NCI-H2171 treated with DMSO at 0.1 percent for 48 hours (cell line): Measurements from ENCODE around the gene JADE1.
A peak's percentile ranks its signal among the peaks of the same experiment; 100 is the strongest.

Experiments
- DNase-seq: peaks from one replicate; lab custom pipeline; 2025; lab: John Stamatoyannopoulos, UW

Gene JADE1

DNA sequence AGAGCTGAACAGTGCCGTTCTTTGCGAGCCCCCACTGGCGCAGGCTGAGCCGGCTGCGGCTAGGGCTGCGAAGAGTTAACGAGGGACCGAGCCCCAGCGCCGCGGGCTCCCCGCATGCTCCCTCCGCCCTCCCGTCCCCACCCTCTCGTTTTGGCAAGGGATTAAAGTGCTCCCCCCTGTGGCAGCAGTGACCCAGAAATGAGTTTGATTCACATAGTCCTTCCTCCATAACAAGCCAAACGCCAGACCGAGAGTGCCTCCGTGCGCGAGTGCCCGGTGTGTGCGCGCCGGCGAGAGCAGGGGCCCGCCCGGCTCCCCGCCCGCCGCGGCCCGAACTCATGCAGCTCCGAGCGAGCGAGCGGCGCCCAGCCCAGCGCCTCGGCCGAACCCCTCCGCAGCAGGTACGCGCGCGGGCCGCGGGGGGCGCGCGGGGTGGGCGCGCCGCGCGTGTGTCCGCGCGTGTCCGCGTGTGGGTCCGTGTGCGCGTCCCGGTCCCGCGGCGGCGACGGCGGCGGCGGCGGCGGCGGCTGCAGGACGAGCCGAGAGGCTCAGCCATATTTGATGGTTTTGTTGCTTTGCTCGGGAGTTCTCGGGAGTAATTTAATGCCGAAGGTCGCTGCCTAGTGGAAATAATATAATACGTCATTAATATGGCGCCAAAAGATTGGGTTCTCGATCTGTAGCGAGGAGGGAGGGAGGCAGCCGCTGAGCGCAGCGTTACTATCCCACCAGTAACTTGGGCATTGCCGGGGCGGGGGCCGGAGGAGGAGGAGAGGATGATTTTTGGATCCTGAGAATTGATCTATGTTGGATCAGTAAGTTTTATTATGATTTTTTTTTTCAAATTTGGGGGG is at the start of gene JADE1:
Gene JADE1, plus strand, starts transcription at position 224 of the 854 bp plus-strand sequence. CDS start 22,059 bp downstream, outside the sequence.
- peak; percentile 81 for DNase-seq

DNA sequence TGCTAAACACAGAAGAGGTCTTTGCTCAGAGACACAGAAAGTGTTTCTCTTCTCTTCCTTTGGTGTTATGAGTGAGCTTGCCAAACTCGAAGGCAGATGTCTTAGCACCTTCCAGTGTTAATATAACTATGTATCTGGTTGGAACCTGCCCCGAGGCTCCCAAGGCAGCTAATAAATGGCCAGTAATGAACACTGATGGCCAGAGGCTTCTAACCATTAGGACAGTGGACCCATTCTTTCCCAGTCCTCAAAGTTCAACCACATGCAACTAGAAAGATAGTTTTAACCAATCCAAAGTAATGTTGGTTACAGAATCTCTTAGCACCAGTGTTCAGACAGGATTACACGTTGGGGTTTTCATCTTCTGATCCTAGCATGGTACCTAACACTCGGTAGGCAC is 42.7 kb upstream of the JADE1 start:
- DNase-seq: no peak

DNA sequence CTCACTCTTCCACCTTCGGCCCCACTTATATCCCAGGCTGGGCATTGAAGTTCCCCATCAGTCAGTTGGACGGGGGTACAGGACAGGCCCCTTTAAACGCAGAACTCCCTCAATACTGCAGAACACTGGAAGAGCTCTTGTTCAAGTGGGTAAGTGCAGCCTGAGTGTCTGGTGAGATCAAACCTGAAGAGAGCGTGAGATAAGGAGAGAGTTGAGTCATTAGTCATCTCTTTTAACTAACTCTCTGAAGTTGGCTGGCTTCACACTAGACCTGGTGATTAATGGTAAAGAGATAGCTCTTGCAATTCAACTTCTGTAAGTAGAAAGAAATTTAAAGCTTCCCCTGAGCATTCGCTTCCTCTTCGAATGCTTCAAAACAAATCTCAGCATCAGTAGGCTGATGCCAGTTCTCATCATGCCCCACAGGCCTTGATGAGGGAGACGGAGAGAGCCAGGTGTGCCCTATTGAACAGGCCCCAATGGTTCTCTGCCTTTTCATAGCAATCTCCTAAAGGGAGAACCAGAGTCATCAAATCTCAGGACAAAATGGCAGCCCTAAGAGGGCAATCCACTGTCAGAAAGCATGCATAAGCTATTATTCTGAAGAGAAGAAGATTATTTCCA is 41.0 kb upstream of the JADE1 start:
- DNase-seq: no peak

DNA sequence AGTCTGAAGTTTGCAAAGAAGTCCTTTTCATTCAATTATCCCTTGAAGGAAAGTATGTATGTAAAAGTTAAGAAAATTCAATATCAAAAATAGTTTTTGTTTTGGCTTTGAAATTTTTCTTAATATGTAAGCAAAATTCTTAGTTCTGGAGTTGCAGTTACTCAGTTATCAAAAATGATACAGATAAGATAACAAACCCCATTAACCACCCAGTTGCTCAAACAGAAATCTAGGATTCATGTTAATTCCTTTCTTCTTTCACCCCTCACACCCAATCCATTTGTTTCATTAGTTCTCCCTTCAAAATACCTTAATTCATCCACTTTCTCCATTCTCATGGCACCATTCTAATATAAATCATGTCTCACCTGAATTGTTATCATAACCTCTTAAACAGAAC is 40.5 kb upstream of the JADE1 start:
- no peak for DNase-seq

DNA sequence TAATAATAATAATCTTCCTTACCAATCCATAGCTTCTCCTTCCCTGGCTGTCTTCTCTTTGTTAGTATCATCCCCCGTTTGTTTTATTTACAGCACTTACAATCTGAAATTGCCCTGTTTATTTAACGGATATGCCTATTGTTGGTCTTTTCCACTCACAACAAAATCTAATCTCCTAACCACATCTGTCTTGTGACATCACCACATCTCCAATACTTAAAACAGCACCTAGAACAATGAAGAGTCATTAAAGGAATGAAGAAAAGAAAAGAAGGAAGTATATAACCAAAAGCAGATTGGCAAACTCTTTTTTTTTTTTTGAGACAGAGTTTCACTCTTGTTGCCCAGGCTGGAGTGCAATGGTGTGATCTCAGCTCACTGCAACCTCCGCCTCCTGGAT is 38.7 kb upstream of the JADE1 start:
- no peak for DNase-seq

DNA sequence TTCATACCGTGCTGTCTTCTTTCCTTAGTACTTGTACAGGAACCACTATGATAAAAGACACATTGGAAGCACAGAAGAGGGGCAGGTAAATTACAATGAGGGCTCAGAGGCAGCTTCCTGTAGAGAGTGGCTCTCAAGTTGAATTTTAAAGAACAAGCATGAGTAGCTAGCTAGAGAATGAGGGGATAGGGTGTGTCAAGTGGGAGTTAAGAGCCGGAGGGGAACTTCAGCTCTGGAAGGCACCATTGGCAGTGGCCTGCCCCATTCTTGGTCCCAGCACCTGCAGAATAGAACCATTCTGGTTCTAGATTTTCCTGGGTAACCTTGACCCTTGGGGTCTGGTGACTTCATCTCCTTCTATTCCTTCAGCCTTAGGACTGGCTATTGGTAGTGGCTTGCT is 34.0 kb upstream of the JADE1 start:
- no peak for DNase-seq

DNA sequence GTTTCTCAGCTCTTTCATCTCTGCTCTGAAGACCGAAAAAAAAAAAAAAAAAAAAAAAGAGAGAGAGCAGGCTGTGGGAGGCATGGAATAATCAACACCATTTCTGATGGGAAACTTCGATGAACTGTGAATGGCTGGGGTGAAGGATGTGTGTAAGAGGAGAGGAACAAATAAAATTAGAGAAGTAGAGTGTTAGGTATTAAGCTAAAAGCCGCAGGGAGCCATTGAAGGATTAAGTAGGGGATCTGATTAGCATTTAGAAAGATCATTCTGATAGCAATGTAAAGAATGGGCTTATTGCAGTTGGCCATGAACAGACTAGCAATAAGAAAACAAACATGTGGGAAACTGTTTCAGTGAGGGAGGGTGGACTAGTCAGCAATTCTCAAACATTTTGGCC is 33.6 kb upstream of the JADE1 start:
- DNase-seq: no peak

DNA sequence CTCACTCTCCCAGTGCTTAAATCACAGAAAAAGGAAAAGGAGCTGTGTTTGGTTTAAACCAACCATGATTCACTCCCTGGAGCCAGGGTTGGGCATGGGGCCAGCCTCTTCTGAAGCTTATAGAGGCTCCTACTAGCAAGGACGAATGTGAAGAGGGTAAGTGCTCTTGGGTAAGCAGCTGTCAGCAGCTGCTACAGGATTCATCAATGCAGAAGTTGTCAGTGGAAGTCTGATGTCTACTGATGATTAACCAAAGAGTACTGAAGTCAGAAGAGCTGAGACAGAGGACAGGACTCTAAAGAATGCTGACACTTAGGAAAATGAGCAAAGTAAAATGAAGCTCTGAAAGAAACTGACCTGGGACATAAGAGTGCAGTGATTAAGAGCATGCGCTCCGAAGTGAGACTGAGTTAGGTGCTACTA is 32.7 kb upstream of the JADE1 start:
- peak; percentile 15 for DNase-seq

DNA sequence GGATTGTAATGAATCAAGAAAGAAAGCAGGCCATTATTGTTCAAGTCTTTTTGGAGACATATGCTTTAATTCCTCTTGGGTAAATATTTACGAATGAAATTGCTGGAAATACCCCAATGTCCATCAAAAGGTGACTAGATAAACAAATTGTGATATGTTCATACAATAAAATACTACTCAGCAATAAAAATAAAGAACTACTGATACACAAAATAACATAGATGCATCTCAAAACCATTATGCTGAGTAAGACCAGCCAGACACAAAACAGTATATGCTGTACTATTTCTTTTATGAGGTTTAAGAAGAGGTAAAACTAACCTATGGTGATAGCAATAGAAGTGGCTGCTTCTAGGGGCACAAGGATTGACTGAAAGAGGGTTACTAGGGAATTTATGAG is 28.8 kb upstream of the JADE1 start:
- DNase-seq: no peak

DNA sequence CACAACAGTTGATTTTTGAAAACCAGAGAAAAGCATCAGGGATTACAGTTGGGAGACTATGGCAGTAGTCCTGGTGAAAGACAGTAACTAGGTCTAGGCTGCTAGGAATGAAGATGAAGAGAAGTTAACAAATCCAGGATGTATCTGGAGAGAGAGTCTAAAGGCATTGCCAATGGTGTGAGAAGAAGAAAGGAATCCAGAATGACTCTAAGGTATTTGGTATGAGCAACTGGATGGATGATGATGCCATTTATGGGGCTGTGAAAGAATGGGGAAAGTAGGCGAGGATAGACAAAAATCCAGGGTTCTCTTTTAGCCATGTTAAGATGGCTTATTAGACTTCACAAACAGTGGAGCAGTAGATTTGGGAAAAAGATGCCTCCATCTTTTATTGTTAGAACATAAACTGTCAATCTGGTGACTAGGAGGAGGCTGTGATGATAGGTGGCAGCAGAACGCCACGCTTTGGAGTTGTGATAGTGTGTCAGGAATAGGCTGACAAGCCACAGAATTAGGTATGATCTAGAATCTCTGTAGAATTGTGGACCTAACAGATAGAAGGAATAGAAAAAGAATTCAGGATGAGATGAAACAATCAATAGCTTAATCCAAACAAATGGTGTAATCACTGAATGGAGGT is 27.3 kb upstream of the JADE1 start:
- no peak for DNase-seq

DNA sequence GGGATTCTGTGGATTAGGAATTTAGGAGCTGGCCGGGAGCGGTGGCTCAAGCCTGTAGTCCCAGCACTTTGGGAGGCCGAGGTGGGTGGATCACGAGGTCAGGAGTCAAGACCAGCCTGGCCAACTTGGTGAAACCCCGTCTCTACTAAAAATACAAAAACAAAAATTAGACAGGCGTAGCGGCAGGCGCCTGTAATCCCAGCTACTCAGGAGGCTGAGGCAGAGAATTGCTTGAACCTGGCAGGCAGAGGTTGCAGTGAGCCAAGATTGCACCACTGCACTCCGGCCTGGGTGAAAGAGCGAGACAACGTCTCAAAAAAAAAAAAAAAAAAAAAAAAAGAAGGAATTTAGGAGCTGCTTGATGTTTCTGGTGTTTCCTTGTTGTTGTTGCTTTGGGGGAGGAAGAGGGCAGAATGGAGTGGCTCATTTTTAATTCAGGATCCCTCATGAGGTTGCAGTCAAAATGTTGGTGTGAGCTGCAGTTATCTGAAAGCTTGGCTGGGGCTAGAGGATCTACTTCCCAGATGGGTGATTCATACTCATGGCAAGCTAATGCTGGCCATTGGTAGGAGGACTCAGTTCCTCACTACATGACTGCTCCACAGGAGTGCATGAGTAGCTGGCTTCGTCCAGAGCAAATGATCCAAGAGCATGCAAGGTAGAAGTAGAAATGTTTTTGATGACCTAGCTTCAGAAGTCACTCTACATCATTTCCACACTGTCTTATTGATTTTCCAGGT is 26.5 kb upstream of the JADE1 start:
- no peak for DNase-seq

DNA sequence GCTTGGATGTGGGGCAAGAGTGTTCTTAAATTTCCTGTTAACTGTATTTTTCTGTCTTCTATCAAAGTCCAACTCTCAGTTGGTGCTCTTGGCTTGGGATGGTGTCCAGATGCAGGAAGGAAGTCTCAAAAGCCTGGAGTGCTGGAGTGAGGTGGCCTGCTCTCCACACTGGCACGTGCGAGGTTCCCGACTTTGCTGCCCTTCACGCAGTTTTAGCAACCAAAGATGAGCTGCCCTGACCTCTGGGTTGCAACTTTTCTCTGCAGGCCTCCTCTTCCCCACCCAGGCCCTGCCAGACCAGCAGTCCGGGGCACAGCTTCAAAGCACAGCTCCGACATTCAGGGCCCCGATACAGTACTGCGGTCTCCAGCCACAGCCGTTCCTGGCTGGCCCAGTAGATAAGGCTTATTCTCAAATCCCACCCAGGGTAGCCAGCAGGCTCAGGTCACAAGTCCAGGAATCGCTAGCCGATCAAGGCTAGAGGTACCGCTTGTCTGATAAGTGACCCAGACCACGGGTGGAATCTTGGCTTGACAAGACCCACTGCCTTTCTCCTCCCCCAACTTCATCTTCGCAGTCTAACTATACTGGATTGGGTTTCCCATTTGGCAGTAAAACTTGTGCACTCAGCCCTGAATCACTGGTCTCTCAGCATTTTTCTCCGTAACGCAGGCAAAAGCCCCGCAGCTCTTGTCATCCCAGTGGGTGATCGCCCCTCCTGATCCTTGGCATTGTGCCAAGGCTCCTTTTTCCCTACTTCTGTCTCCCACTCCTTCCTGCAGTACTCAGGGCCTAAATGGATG is 21.8 kb upstream of the JADE1 start:
- peak; percentile 2 for DNase-seq

DNA sequence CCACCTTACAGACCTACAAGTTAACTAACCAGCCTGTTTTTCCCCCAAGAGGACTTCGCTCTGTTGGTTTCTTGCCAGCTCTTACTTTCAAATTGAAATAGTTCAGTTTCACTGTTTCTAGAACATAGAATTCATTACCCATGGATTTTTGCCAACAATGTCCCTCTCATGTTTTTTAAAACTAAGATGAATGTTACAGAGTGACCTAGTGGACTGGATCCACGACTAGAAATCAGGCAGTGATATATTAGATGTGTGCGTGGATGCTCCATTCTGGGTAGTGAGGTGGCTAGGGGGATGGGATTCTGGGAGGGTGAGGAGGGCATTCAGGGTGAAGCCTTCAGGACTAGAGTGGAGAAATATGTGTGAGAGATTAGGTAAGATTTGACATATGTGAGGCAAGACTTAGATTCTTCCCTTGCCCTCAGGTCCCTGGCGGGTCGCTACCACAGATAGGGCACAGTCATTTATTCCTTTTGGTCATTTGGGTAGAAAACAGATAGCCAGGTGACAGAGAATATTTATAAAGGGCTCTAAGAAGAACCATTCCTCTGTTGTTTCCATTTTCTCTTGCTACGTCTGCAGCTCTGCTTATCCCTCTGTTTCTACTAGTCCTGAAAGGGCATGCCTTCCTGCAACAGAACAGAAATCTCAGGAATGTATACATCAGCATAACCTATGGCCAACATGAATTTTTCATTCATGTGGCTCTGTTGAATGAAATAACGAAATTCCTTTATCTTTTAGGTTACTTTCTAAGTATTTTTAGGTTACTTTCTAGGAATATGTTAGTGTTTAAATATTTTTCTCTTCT is 15.4 kb upstream of the JADE1 start:
- DNase-seq: no peak

DNA sequence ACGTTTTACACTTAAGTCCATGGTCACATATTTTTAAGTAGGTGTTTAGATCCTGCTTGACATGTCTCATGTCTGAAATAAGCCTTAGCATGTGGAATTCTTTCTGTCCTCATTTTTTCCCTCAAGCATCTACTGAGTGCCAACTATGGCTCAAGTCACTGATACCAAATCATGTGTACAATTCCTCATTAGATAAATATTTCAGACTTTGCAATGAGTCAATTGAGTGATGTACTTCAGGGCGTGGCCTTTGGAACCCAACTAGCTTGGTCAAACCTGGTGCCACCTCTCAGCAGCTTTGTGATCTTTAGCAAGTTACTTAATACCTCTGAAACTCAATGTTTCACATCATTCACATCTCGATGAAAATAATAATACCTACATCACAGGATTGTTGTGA is 12.6 kb upstream of the JADE1 start:
- no peak for DNase-seq

DNA sequence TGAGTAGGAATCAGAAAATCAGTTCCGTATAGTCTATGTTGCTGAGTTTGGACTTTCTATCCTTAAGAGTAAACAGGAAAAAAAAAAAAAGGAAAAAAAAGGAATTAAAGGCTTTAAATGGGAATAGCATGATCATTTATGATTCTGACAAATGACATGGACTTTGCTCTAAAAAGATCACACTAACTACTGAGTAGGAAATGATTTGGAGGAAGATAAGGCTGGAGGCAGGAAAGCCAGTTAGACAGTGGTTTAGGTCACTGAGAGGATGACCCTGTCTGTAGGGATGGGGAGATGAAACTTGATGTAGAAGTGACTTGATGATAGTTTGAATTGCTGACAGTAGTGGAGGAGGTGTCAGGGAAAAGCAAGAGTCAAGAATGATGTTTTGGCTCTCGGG is 9.2 kb upstream of the JADE1 start:
- DNase-seq: no peak

DNA sequence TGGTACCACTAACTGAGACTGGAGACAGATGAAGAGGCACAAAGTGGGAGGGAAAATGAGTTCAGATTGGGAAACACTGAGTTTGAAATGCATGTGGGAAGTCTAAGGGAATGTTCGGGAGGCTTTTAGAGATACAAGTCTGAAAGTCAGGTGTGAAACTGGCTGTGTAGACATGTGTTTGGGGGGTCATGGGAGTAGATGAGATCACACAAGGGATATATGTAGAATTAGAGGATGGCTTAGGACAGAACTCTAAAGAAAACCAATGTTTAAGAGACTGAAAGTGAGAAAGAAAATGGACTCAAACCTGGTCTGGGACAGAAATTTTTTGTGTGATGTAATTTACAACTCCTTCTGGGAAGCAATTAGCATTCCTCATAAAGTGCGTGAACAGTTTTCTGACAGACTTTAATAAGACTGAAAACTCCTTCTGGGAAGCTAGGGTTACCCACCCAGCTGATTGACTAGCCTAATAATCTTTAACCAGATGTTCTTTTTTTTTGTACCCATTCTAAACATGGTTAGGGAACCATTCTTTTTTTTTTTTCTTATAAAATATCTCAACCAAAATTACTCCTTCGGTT is 8.7 kb upstream of the JADE1 start:
- no peak for DNase-seq

DNA sequence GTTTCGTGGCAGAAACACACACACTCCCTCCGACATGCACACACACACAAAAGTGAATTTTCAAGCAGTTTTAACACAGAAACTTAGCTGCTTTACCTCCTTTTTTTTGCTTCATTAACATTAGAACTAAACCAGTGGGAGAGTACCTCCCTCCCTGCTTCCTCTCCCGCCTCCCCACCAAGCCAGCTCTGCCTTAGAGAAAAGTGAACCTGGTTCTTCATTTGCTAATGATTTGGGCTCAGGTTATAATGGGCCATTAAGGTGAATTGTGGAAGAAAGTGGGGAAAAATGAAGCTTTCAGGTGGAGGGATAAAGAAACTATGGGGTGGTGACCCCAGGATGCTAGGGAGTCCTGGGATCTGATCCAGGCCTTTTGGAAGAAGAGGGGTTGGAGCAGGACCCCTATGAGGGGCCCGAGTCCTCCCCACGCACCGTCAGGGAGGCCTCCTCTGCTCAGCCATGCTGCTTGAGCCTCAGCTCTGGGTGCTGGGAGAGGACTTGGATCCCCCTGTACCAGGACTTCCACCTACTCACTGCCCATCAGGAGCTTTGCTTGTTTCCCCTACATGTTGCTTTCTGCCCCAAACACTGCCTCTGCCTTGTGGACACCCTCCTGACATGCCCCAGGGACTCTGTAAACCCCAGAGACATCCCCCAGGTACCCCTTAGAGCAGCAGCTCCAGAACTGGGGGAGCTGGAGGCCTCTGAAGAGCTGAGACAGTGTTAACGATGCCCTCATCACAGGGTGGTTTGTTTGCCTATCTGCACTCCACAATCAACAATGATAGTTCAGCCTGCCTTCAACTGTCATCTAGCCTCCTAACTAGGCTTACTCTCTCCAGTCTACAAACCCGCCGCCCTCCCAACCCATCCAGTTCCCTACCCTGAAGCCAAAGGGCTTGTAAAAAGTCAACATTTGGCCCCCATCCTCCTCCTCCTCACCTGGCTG is 6.5 kb upstream of the JADE1 start:
- DNase-seq: no peak

DNA sequence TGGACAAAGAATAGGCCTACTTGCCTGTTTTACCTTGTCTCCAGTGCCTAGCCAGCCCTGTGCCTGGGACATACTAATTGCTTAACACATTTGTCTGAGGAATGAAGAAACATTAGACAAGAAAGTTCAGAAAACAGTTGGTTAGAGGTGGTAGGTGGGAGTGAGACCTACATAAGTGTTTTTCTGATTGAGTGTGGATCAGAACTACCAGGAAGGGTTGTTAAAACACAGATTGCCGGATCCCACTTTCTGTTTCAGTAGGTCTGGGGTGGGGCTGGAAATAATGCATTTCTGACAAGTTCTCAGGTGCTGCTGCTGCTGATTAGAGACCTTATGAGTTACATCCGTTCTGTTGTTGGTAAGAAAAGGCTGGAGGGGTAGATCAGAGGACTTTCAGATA is 5.7 kb upstream of the JADE1 start:
- no peak for DNase-seq

DNA sequence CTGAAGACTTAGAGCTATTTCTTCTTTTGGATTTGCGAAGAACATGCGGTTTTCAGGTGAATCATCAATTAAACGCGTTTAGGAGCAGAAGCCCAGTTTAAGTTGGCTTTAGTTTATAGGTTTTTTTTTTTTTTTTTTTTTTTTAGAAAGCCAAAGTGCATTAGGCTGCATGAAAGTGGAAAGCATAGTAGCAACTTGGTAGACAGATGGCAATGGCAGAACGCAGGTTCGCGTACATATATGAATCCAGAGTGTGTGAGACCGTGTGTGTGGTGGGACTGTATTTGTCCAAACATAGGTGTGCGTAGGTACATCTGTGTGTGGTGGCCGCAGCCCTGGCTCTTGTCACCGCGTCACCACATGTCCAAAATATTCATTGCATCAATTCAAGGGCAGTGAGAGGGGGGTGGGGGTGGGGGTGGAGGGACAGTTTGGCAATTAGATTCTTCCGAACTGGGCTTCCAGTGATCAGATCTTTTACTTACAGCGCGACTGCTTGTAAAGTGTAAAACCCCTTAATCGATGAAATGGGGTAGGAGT is 901 bp downstream of the JADE1 start:
- peak; percentile 49 for DNase-seq
